Activated T-cell treated with anti-CD3 and anti-CD28 coated beads, Interleukin-2, amount 50 U/mL, for 72 hours (primary cell): ENCODE measurements around the gene MUC22. TPM values are rescaled to one million over a fixed set of nuclear protein-coding genes. Genes with fewer than 3 reads are reported as not detected.
"Not testable (repeated sequence)": the region's sequence is repeated elsewhere in the genome, so short reads cannot be mapped to it uniquely, and the experiment has no call there.

ENCODE experiments used
- ATAC-seq, 2 donors: fragments of 150-1000 bp; cut with Tn5 transposase; replicated peaks in 1 of 2; 2 replicates each; pipeline ENCODE4 v1.10.0; 2021; ENCODE audit warnings: moderate library complexity in 2 of 2, mild to moderate bottlenecking in 1 of 2
- DNase-seq, 2 donors: peaks; one replicate each; pipeline ENCODE4 v3.0.0; 2021 to 2022; ENCODE audit warnings: mixed read lengths in 1 of 2
- H3K27ac Mint-ChIP-seq: one replicate; pipeline ENCODE4 v1.8.0; 2022; ENCODE audit warnings: mild to moderate bottlenecking, moderate library complexity, mixed read lengths
- H3K27me3 Mint-ChIP-seq: one replicate; pipeline ENCODE4 v1.8.0; 2022; ENCODE audit warnings: low read depth, mixed read lengths
- H3K36me3 Mint-ChIP-seq, 2 donors: one replicate each; pipeline ENCODE4 v1.8.0; 2022; ENCODE audit warnings: mixed read lengths in 2 of 2, mild to moderate bottlenecking in 1 of 2; ENCODE audit not compliant: insufficient read depth in 2 of 2
- H3K4me1 Mint-ChIP-seq: one replicate; pipeline ENCODE4 v1.8.0; 2022; ENCODE audit warnings: low read depth, mixed read lengths
- H3K4me3 Mint-ChIP-seq, 2 donors: one replicate each; pipeline ENCODE4 v1.8.0; 2022; ENCODE audit warnings: mild to moderate bottlenecking in 2 of 2, mixed read lengths in 2 of 2, moderate library complexity in 2 of 2
- H3K9me3 Mint-ChIP-seq, 2 donors: one replicate each; pipeline ENCODE4 v1.8.0; 2022; ENCODE audit warnings: mixed read lengths in 2 of 2
- total RNA-seq, 2 donors: library from RNA; stranded (reverse); gene quantifications; one replicate each; pipeline ENCODE4 v1.2.3, GENCODE V29; 2022

The MUC22 gene
- not detected for total RNA-seq

GRCh38 chr6:31010393-31011060 is at the start of gene MUC22:
MUC22 (plus strand) TSS chr6:31010474; CDS start chr6:31010707, 233 bp downstream.
- DNase-seq (peak; percentile 32 to 44), ATAC-seq (peak; percentile 83 to 87)
- Mint-ChIP-seq H3K9me3 (no peaks in the 10 kb centered on the region), H3K36me3 (peaks cover 0 to 2% of the 10 kb centered on the region in 2 donors), H3K4me1 (peaks cover 22% of the 10 kb centered on the region), H3K27me3 (peaks cover 62% of the 10 kb centered on the region), H3K4me3 (no peak within 1 kb of the TSS), H3K27ac (peak within 1 kb of the TSS; percentile 18)

- DNase-seq (no peak), ATAC-seq (no peak)
- H3K27ac Mint-ChIP-seq = no peak overlapping the region
- peaks cover 52% of the 10 kb centered on the region for H3K27me3 Mint-ChIP-seq
- H3K9me3 Mint-ChIP-seq = no peaks in the 10 kb centered on the region
- H3K4me3 Mint-ChIP-seq = no peak overlapping the region
- no peaks in the 10 kb centered on the region for H3K36me3 Mint-ChIP-seq
- H3K4me1 Mint-ChIP-seq = peaks cover 31% of the 10 kb centered on the region
These were observed 49.2 kb upstream of the MUC22 start for GRCh38 chr6:30960907-30961673.

GRCh38 chr6:30962716-30963115 is 47.6 kb upstream of the MUC22 start:
- H3K4me1 Mint-ChIP-seq = peaks cover 20% of the 10 kb centered on the region
- no peaks in the 10 kb centered on the region for H3K9me3 Mint-ChIP-seq
- no peaks in the 10 kb centered on the region for H3K36me3 Mint-ChIP-seq
- no peak overlapping the region for H3K27ac Mint-ChIP-seq
- ATAC-seq (no peak), DNase-seq (no peak)
- H3K4me3 Mint-ChIP-seq = no peak overlapping the region
- peaks cover 45% of the 10 kb centered on the region for H3K27me3 Mint-ChIP-seq

GRCh38 chr6:30963641-30964040 is 46.6 kb upstream of the MUC22 start:
- no peaks in the 10 kb centered on the region for H3K9me3 Mint-ChIP-seq
- DNase-seq = no peak
- peaks cover 20% of the 10 kb centered on the region for H3K4me1 Mint-ChIP-seq
- no peaks in the 10 kb centered on the region for H3K36me3 Mint-ChIP-seq
- H3K27ac Mint-ChIP-seq = no peak overlapping the region
- ATAC-seq = peak in 1 of 2 donors; percentile 19
- H3K4me3 Mint-ChIP-seq = no peak overlapping the region
- peaks cover 45% of the 10 kb centered on the region for H3K27me3 Mint-ChIP-seq

- no peak overlapping the region for H3K27ac Mint-ChIP-seq
- DNase-seq = peak; percentile 35 to 61
- no peaks in the 10 kb centered on the region for H3K9me3 Mint-ChIP-seq
- no peaks in the 10 kb centered on the region for H3K36me3 Mint-ChIP-seq
- H3K27me3 Mint-ChIP-seq = peaks cover 43% of the 10 kb centered on the region
- ATAC-seq = peak; percentile 77 to 84
- no peak overlapping the region for H3K4me3 Mint-ChIP-seq
- H3K4me1 Mint-ChIP-seq = peaks cover 21% of the 10 kb centered on the region
These were observed 46.2 kb upstream of the MUC22 start for GRCh38 chr6:30964075-30964474.

GRCh38 chr6:30965140-30965601 is 45.1 kb upstream of the MUC22 start:
- Mint-ChIP-seq H3K4me3 (no peak overlapping the region), H3K36me3 (no peaks in the 10 kb centered on the region), H3K9me3 (no peaks in the 10 kb centered on the region), H3K27me3 (peaks cover 39% of the 10 kb centered on the region), H3K27ac (peak overlapping the region; percentile 23), H3K4me1 (peaks cover 27% of the 10 kb centered on the region)
- peak; percentile 43 to 48 for ATAC-seq
- DNase-seq = peak; percentile 13 to 24

- peaks cover 27% of the 10 kb centered on the region for H3K4me1 Mint-ChIP-seq
- no peaks in the 10 kb centered on the region for H3K36me3 Mint-ChIP-seq
- H3K27me3 Mint-ChIP-seq = peaks cover 35% of the 10 kb centered on the region
- no peak overlapping the region for H3K27ac Mint-ChIP-seq
- DNase-seq (no peak), ATAC-seq (no peak)
- no peak overlapping the region for H3K4me3 Mint-ChIP-seq
- no peaks in the 10 kb centered on the region for H3K9me3 Mint-ChIP-seq
These were observed 44.1 kb upstream of the MUC22 start for GRCh38 chr6:30966154-30966553.

GRCh38 chr6:30969171-30969570 is 41.1 kb upstream of the MUC22 start:
- not testable (repeated sequence) for H3K9me3 Mint-ChIP-seq, H3K27ac Mint-ChIP-seq, DNase-seq, ATAC-seq, H3K36me3 Mint-ChIP-seq, H3K4me3 Mint-ChIP-seq
- Mint-ChIP-seq H3K4me1 (peaks cover 23% of the 10 kb centered on the region), H3K27me3 (peaks cover 40% of the 10 kb centered on the region)

- Mint-ChIP-seq H3K4me3 (no peak overlapping the region), H3K27me3 (peaks cover 22% of the 10 kb centered on the region), H3K27ac (no peak overlapping the region), H3K4me1 (peaks cover 7% of the 10 kb centered on the region), H3K36me3 (no peaks in the 10 kb centered on the region), H3K9me3 (no peaks in the 10 kb centered on the region)
- DNase-seq = no peak
- no peak for ATAC-seq
These were observed 39.3 kb upstream of the MUC22 start for GRCh38 chr6:30970946-30971345.

- Mint-ChIP-seq H3K27ac (no peak overlapping the region), H3K9me3 (no peaks in the 10 kb centered on the region), H3K36me3 (no peaks in the 10 kb centered on the region), H3K4me3 (no peak overlapping the region), H3K27me3 (peaks cover 18% of the 10 kb centered on the region), H3K4me1 (peaks cover 7% of the 10 kb centered on the region)
- DNase-seq (no peak), ATAC-seq (no peak)
These were observed 37.5 kb upstream of the MUC22 start for GRCh38 chr6:30972816-30973215.

- H3K36me3 Mint-ChIP-seq = no peaks in the 10 kb centered on the region
- peaks cover 26% of the 10 kb centered on the region for H3K27me3 Mint-ChIP-seq
- ATAC-seq = no peak
- DNase-seq = no peak
- H3K4me1 Mint-ChIP-seq = no peaks in the 10 kb centered on the region
- H3K4me3 Mint-ChIP-seq = no peak overlapping the region
- no peak overlapping the region for H3K27ac Mint-ChIP-seq
- no peaks in the 10 kb centered on the region for H3K9me3 Mint-ChIP-seq
These were observed 35.6 kb upstream of the MUC22 start for GRCh38 chr6:30974490-30975252.

- ATAC-seq (no peak), DNase-seq (no peak)
- H3K9me3 Mint-ChIP-seq = no peaks in the 10 kb centered on the region
- peaks cover 40% of the 10 kb centered on the region for H3K27me3 Mint-ChIP-seq
- no peak overlapping the region for H3K27ac Mint-ChIP-seq
- no peaks in the 10 kb centered on the region for H3K36me3 Mint-ChIP-seq
- H3K4me3 Mint-ChIP-seq = no peak overlapping the region
- H3K4me1 Mint-ChIP-seq = peaks cover 9% of the 10 kb centered on the region
These were observed 31.1 kb upstream of the MUC22 start for GRCh38 chr6:30979141-30979540.

GRCh38 chr6:30979690-30980089 is 30.6 kb upstream of the MUC22 start:
- Mint-ChIP-seq H3K36me3 (no peaks in the 10 kb centered on the region), H3K4me1 (peaks cover 9% of the 10 kb centered on the region), H3K27ac (no peak overlapping the region), H3K9me3 (no peaks in the 10 kb centered on the region), H3K27me3 (peaks cover 40% of the 10 kb centered on the region), H3K4me3 (no peak overlapping the region)
- ATAC-seq = no peak
- DNase-seq = no peak
